GM18858 (cell line): ENCODE measurements around the gene FRS2.
"Not testable (repeated sequence)": the region's sequence is repeated elsewhere in the genome, so short reads cannot be mapped to it uniquely, and the experiment has no call there.

Experiments used
- ATAC-seq: cut with Tn5 transposase; IDR thresholded peaks from one replicate; pipeline ENCODE4 v1.9.1; 2021; ENCODE audit not compliant: unreplicated experiment

The FRS2 gene, protein sequence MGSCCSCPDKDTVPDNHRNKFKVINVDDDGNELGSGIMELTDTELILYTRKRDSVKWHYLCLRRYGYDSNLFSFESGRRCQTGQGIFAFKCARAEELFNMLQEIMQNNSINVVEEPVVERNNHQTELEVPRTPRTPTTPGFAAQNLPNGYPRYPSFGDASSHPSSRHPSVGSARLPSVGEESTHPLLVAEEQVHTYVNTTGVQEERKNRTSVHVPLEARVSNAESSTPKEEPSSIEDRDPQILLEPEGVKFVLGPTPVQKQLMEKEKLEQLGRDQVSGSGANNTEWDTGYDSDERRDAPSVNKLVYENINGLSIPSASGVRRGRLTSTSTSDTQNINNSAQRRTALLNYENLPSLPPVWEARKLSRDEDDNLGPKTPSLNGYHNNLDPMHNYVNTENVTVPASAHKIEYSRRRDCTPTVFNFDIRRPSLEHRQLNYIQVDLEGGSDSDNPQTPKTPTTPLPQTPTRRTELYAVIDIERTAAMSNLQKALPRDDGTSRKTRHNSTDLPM

DNA sequence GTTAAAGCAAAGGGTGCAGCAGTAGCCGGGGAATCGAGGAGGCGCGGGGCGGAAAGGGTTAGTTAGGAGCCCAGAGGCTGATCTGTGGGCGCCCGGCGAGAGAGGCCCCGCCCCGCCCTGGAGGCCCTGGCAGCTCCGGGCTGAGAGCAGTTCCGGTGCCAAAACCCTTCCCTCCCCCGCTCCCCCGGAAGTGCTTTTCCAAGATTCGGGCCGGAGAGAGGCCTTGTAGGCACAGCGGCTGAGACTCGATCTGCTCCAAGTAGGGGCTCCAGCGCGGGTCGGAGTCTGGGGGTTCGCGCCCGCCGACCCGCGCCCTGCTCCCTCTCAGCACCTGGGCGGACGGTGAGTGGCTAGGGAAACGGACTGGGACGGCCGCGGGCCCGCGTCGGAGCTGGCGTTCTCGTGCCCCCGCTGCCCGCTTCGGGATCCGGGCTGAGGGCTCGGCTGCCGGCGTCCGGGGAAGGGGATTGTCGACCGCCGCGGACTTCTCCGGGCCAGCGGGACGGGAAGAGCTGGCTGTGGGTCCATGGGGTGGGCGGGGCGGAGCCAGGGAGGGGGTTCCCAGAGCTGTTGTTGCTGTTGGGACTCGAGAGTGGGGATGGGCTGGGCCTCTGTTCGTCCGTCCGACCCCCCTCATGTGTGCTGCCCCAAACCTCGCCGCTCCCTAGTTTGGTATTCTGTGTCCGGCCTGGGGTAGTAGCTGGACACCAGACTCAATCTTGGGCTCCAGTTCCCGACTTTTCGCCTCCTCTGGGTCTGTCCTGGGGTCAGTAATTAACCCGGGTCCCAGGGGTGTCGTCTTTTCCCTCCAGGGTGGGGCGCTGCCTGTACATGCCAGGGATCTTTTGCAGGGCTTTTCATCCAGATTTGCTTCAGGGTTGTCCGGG lies at the start of gene FRS2:
Gene FRS2 (plus strand): TSS at position 200 of the 887 bp plus-strand sequence. CDS start 98,643 bp downstream, outside the sequence.
- peak; percentile 91 for ATAC-seq

DNA sequence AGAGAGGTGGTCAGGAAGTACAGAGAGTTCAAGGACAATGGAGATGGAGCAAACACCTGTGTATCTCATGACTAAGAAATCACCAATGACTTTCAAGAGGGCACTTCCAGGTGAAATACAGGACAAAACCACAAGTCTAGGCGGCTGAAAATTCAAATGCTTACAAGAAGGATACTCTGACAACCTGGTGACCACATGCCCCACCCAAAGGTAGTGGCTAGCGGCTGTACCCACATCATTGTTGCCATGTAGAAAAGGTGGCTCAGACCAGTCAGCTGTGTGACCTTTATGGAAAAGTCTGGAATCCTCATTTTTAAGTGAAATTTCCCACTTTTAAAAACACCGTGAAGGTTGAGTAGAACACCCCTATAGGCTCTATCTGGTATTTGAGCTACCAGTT lies 48.6 kb upstream of the FRS2 start:
- no peak for ATAC-seq

DNA sequence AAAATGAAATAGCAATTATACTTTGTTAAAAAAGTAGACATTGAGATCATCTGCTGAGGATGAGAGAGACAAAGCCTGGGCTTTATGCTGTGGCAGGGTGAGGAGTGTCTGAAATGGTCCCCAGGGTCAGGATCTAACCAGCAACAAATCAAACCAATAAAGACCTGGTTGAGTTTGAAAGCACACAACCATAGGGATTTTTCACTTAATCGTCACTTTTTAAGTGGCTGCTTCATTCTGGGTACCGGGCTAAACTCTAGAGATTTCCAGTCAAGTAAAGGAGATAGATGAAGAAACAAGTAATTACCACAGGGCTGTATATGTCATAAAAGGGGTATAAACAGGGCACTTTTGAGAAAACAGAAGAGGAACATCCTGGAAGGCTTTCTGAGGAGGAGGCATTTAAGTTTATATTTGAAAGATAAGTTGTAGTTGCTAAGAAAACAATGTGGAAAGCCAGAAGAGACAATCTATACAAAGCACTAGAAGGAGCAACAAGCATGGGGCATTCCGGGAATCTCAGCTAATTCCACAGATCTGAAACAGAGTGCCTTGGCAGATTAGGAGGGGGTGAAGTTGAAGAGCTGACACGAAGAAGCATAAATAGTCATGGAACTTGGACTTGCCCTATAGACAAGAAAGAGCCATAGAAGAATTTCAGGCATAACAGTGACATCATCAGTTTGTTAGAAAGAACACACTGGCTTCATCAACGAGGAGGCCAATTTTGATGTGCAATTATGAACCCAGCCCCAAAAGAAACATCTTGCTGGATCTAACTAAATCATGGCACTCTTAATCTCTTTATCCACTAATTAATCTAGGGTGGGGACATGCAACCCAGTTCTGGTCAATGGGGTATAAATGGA lies 46.9 kb upstream of the FRS2 start:
- ATAC-seq: no peak

DNA sequence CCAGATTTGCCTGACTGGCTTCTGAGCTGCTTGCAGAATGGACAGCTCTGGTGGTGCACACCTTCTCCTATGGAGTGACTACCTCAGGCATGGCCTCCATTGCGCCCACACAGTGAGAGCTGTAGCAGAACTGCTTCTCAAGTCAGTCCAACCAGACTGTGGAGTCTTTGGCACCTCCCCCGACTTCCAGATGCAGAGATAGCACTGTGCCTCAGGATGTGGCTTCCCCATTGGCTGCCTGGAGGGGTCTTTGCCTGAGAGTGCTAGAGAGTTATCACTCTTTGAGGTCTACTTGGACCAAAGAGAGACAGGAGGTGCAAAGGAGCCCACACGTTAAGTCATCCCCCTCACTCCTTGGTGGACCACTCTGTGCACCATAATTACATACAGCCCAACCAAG lies 44.8 kb upstream of the FRS2 start:
- no peak for ATAC-seq

DNA sequence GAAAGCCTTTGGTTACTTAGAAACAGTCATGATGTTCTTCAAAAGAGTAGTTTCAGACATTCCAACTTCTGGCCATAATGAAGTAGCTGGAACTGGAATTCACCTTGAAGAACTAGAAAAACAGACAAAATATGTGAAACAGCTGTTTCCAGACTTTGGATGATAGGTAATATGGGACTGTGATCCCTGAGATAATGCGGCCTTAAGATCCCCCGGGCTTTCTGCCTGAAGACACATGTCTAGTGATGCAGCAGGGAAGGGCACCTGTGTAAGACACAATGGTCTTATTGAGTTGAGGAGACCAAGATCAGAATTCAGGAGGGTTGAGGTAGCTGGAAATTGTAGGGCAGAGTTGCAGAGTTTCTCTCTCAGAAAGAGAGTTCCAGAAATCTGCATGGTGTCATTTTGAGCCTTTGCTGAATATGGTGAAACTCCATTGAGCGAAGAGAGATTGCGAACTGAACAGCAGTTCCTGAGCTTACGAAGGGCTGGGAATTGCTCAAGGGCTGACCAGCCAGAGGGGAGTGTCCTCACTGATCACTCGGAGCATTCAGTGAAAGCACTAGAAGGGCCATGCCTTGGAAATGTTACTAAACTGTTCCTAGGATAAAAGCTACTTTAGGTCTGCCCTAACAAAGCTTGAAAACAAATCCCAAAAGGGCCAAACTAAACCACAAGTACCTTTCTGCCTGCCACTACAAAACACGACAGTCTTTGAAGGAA lies 41.7 kb upstream of the FRS2 start:
- ATAC-seq: no peak

DNA sequence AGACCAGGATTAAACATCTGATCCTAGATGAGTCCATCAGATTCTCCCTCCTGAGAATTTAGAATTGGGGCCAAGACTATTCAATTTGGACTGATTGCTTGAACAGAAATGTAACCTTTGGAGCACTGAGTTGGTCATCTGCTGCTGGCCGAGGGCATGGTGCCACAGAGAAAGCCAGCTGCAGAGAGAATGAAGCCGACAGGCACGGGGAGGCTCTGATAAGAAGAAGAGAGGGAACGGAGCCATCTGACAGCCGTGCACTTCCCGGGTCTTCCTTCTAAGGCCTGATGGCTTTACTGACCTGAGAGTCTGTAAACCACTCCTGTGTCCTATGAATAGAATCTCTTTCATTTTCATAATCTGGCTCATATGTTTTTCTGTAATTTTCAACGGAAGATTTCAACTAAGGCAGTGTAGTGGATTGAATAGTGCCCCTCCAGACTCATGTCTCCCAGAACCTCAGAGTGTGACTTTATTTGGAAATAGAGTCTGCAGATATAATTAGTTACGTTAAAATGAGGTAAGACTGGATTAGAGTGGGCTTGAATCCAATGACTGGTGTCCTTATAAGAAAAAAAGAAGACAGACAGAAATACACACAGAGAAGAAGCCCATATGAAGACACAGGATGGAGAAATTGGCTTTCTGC lies 39.1 kb upstream of the FRS2 start:
- ATAC-seq: no peak

DNA sequence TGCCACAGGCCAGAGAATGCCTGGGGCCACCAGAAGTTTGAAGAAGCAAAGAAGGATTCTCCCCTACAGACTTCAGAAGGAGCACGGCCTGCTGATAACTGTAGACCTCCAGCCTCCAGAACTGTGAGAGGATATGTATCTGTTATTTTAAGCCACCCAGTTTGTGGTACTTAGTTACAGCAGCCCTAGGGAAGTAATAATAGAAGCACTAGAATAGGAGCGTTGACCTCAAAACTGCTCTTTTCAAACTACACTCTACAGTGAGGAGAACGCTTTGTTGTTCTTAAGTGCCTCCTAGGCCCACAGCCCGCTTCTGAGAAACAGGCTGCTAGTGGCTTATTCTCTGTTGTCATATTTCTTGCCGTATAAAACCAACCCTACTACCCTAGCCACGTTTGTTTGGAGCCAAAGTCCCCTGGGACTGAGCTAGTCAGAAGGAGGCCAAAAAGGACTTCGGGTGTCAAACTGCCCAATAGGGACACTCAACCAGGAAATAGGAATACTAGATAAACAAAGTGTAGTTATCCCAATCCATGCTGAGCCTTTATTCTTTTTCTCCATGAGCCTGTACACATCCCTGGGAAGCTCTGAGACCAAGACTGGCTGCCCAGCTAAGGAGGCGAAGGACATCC lies 38.5 kb upstream of the FRS2 start:
- ATAC-seq: no peak

DNA sequence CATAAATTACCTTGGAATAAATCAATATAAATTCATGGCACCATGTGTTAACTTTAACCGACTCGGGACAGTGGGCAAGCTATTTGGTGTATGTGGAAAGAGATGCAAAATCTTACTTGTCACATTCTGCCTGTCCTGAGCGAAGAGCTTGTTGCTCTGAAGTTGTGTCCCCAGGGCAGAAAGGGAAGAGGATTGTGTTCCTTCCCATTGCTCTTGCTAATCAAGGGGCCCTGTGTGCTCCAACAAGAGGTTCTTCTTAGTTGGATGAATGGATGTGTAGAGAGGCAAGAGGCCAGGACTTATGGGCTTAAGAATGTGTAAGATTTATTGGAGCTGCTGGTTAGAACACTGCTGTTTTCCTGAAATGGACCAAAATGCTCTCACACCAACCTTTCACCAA lies 36.5 kb upstream of the FRS2 start:
- ATAC-seq: no peak

DNA sequence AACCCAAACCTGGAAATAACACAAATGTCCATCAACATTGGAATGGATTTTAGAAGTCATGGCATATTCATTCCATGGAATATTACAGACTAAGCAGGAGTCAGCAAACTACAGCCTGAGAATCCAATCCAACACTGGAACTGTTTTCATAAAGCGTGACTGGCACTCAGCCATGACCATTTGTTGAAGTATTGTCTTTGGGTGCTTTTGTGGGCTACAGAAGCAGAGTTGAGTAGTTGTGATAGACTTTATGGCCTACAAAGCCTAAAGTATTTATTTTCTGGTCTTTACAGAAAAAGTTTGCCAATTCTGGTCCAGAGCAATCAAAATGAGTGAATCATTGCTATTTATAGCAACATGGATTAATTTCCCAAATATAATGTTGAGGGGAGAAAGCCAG lies 34.5 kb upstream of the FRS2 start:
- no peak for ATAC-seq

DNA sequence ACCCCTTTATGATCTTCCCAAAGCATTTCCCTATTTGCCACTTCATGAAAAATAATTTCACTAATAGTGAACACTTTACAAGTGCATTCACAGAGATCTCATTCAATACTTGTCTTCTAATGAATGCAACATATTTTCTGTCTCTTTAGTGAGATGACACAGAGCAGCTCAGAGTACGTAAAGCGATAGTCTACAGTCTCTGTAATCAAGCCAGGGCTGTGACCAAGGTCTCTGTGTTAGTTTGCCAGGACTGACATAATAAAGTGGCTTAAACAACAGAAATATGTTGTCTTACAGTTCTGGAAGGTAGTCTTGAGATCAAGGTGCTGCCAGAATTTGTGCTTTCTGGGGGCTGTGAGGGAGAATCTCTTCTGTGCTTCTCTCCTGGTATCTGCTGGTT lies 33.1 kb upstream of the FRS2 start:
- ATAC-seq: no peak

DNA sequence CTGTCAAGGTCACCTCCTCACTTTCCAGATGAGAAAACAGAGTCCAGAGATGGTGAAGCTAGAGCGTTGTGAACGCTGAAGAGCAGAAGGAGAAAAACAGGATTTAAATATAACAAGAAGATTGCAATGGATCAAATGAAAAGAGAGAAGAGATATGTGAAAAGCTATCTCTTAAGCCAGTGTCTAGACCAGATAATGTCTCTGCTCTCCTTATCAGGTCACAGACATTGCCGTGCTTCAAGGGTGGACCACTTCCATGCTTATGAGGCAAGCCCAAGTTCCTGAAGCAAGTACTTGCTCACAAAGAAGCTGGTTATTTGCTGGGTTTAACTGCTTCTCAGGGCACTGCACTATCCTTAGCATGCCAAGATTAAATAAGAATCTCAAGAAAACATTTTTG lies 31.6 kb upstream of the FRS2 start:
- ATAC-seq: no peak

DNA sequence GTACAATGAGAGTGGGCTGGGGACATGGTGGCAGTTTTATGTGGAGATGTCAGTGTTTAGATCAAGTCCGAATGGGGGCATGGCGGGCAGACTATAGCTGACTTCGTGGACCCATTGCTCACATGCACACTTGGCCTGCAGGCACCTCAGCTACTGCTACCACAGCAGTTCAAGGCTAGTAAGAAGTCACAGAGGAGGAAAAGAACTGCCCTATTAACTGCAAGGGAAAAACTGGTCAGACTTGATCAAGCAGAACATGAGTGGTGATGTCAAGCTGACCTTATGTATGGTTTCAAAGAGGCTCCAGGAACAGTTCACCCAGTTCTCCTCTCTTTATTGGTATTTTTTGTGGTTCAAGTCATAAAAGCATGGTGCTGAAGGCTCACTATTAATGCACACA lies 30.2 kb upstream of the FRS2 start:
- ATAC-seq: no peak

DNA sequence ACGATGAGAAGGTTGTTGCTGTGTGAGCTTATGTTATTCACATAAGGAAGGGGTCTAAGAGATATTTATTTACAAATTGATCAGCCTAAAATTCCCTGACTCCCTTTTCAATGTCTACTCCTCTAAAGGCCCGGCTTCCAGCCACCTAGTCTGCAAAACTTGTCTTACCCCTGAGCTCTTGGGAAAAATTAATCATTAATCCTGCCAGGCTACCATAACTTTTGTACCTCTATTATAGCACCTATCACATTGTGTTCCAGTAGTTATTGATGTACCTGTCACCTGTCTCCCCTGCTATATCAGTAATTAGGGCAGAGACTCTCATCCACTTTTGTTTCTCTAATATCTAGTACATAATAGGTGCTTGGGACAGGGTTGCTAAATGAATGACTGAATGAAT lies 29.3 kb upstream of the FRS2 start:
- no peak for ATAC-seq

DNA sequence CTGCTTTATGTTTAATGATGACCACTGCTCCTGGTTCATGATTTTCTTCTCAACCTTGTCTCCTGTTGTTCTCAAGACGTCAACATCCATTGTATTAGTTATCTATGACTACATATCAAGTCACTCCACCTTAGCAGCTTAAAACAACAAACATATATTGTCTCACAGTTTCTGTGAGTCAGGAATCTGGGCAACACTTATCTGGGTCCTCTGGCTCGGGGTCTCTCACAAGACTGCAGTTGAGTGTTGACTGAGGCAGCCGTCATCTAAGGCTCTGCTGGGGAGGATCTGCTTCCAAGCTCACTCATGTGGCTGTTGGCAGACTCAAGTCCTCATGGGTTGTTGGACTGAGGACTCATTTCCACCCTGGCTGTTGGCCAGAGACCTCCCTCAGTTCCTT lies 27.3 kb upstream of the FRS2 start:
- ATAC-seq: no peak

DNA sequence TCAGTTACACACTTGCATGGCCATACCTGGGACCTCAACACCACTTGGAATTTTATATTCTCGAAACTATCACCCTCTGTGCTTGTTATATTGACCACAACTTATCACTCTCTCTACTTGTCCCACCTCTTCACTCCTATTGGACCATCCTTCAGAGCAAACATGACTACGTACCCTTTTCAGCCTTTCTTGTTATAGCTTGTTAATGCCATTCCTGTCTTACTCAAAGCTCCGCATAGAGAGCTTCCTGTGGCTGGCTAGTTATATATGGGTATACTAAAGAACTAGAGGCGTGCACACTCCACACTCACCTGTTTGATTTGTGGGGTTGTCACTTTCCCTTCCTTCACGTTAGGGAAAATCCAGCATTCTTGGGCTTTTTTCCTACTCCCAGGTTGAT lies 26.3 kb upstream of the FRS2 start:
- ATAC-seq: no peak

DNA sequence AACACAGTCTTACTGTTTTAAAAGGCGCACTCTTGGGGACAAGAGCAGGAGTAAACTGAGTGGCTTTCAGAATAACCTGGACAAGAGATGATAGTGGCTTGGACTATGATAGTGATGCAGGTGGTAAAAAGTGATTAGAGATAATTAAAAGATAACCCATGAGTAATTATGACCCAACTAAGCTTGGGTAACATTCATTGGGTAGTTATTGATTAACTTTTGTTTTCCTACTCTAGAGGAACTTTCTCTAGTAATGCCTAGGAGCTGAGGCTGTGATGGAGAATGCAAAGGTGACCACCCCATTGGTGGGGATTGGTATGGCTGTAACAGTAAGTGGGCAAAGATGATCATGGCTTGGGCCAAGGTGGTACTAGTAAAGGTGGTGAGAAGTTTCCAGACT lies 22.3 kb upstream of the FRS2 start:
- no peak for ATAC-seq

DNA sequence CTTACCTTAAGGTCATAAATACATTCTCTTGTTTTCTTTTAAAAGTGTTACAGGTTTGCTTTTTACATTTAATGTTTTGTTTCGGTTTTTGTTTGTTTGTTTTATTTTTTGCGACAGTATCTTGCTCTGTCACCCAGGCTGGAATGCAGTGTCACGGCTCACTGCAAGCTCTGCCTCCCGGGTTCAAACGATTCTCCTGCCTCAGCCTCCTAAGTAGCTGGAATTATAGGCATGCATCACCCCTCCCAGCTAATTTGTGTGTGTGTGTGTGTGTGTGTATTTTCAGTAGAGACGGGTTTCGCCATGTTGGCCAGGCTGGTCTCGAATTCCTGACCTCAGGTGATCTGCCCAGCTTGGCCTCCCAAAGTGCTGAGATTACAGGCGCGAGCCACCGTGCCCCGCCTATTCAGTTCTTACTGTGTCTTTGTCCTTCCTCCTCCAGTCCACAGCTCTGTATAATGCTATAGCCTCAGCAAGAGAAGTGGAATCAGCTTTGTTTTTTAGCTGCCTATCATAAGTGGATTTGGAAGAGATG lies 17.5 kb upstream of the FRS2 start:
- not testable (repeated sequence) for ATAC-seq

DNA sequence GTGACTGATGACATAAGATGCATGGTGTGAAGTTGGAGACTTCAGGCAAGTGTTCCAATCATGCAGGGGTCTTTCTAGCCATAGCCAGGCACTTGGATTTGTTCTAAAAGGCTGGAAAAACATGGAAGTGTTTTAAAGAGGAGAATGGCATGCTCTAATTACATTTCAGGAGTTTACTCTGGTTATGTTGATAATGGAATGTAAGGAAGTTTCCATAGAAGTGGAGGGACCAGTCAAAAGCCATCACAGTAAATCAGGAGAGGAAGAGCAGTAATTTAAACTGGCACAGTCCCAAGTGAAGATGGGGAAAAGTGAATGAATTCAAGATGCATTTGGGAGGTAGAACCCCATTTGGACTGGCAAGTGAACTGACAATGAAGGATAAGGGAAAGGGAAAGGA lies 13.9 kb upstream of the FRS2 start:
- ATAC-seq: no peak

DNA sequence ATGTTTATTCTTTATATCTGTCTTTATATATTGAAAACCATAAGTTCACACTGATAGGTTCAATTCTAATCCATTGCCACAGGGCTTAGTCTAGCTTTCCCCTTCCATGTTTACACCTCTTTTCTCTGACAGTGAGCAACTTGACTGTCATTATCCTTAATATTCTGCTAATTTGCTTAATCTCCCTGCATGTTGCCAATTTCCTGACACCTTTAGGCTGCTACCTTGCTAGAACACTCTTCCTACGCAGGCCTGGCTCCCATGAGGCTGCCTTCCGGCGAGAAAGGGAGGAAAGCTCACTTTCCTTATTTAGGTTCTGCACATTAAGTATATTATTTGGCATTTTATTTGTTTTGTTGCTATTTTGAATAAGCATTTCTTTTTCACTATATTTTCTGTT lies 12.8 kb upstream of the FRS2 start:
- no peak for ATAC-seq
